Fibroblast of lung (primary cell): ENCODE data around the gene HOXC10. TPM values are rescaled to one million over a fixed set of nuclear protein-coding genes. Genes with fewer than 3 reads are reported as not detected.

Experiments used
- DNase-seq, 2 donors: peaks; one replicate each; pipeline versions ENCODE4 v3.0.0 to v3.0.0-alpha.2; 2010; ENCODE audit warnings: low read depth in 2 of 2
- H2AFZ ChIP-seq: 2 replicates; pipeline ENCODE4 v1.5.1; 2012; ENCODE audit warnings: low read length, control low read depth, inconsistent platforms
- H3K27ac ChIP-seq: 2 replicates; pipeline ENCODE4 v1.5.1; 2011; ENCODE audit warnings: low read length, control low read depth; ENCODE audit not compliant: insufficient read depth
- H3K27me3 ChIP-seq: 2 replicates; pipeline ENCODE4 v1.5.1; 2011; ENCODE audit warnings: mild to moderate bottlenecking, low read length; ENCODE audit not compliant: control insufficient read depth, insufficient read depth
- H3K36me3 ChIP-seq: 2 replicates; pipeline ENCODE4 v1.5.1; 2011; ENCODE audit warnings: low read length; ENCODE audit not compliant: control insufficient read depth, insufficient read depth
- H3K4me1 ChIP-seq: 2 replicates; pipeline ENCODE4 v1.5.1; 2011; ENCODE audit warnings: low read length; ENCODE audit not compliant: control insufficient read depth, insufficient read depth; ENCODE audit errors: extremely low read depth
- H3K4me2 ChIP-seq: 2 replicates; pipeline ENCODE4 v1.5.1; 2011; ENCODE audit warnings: low read length, control low read depth; ENCODE audit not compliant: insufficient read depth; ENCODE audit errors: extremely low read depth
- H3K4me3 ChIP-seq, 4 experiments: fragments of 200-600 bp in 1 of 4; sonication (generic) in 1 of 4; replicated peaks in 1 of 4; 2 replicates each; pipeline ENCODE4 v1.5.1; 2011 to 2016; ENCODE audit warnings: low read length in 4 of 4, low read depth in 3 of 4, mild to moderate bottlenecking in 3 of 4, control low read depth in 2 of 4, inconsistent platforms in 1 of 4, mixed read lengths in 1 of 4; ENCODE audit not compliant: insufficient read depth in 1 of 4; ENCODE audit errors: control extremely low read depth in 1 of 4
- H3K79me2 ChIP-seq: 2 replicates; pipeline ENCODE4 v1.5.1; 2012; ENCODE audit warnings: mild to moderate bottlenecking, low read length, inconsistent platforms; ENCODE audit not compliant: control insufficient read depth, insufficient read depth
- H3K9ac ChIP-seq: 2 replicates; pipeline ENCODE4 v1.5.1; 2011; ENCODE audit warnings: mild to moderate bottlenecking, low read length, control low read depth; ENCODE audit not compliant: insufficient read depth
- H3K9me3 ChIP-seq: 2 replicates; pipeline ENCODE4 v1.5.1; 2012; ENCODE audit warnings: low read depth, low read length; ENCODE audit not compliant: control insufficient read depth, insufficient read depth
- H4K20me1 ChIP-seq: 2 replicates; pipeline ENCODE4 v1.5.1; 2011; ENCODE audit warnings: low read length; ENCODE audit not compliant: control insufficient read depth, insufficient read depth; ENCODE audit errors: extremely low read depth
- EZH2 ChIP-seq: IDR thresholded peaks from 2 replicates; pipeline ENCODE4 v1.5.1; 2012; ENCODE audit warnings: low read length, control low read depth, mild to moderate bottlenecking; ENCODE audit errors: missing control alignments
- polyA plus RNA-seq, 2 donors: library from polyadenylated mRNA; depleted of rRNA in 1 of 2; stranded (reverse) in 1 of 2; unstranded in 1 of 2; fragments of >200 nt; gene quantifications; 2 replicates each; pipeline ENCODE4 v1.2.1, GENCODE V29; 2011 to 2012; ENCODE audit warnings: missing spikeins in 1 of 2
- total RNA-seq: library from RNA; depleted of rRNA; stranded (reverse); fragments of >200 nt; gene quantifications from 2 replicates; pipeline ENCODE4 v1.2.1, GENCODE V29; 2014
- TF ChIP-seq, protein P1 (sequence below), 2 donors: IDR thresholded peaks in 1 of 2; conservative IDR thresholded peaks in 1 of 2; 1 replicate in 1 of 2; 2 replicates in 1 of 2; pipeline ENCODE4 v1.5.1; 2011 to 2012; ENCODE audit warnings: low read length in 2 of 2, control low read depth in 1 of 2, inconsistent platforms in 1 of 2, low read depth in 1 of 2, mild to moderate bottlenecking in 1 of 2

The HOXC10 gene
- total and polyA plus RNA-seq, 2 donors (not counting 1 experiment from before 2014, with no cell fraction given): 0.06 TPM; not detected in 1

- H3K9me3 ChIP-seq: no peaks in the 10 kb centered on the region
- TF ChIP-seq, protein P1, sequence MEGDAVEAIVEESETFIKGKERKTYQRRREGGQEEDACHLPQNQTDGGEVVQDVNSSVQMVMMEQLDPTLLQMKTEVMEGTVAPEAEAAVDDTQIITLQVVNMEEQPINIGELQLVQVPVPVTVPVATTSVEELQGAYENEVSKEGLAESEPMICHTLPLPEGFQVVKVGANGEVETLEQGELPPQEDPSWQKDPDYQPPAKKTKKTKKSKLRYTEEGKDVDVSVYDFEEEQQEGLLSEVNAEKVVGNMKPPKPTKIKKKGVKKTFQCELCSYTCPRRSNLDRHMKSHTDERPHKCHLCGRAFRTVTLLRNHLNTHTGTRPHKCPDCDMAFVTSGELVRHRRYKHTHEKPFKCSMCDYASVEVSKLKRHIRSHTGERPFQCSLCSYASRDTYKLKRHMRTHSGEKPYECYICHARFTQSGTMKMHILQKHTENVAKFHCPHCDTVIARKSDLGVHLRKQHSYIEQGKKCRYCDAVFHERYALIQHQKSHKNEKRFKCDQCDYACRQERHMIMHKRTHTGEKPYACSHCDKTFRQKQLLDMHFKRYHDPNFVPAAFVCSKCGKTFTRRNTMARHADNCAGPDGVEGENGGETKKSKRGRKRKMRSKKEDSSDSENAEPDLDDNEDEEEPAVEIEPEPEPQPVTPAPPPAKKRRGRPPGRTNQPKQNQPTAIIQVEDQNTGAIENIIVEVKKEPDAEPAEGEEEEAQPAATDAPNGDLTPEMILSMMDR (conservative IDR thresholded peaks at IDR 0.05 in 1 of 2, IDR thresholded peaks at IDR 0.05 in 1 of 2; ENCODE audit: low read depth in 1 of 2, low read length in 2 of 2): no peak
- no peak for TF ChIP-seq EZH2
- no peak for DNase-seq
- no peak overlapping the region for H3K4me2 ChIP-seq
- no peak overlapping the region for H3K9ac ChIP-seq
- no peaks in the 10 kb centered on the region for H3K36me3 ChIP-seq
- H3K27me3 ChIP-seq: peaks cover 37% of the 10 kb centered on the region
- H3K4me3 ChIP-seq: no peak overlapping the region
- H3K4me1 ChIP-seq: peaks cover 2% of the 10 kb centered on the region
- H2AFZ ChIP-seq: no peak overlapping the region
- H4K20me1 ChIP-seq: no peaks in the 10 kb centered on the region
- H3K79me2 ChIP-seq: no peaks in the 10 kb centered on the region
- no peak overlapping the region for H3K27ac ChIP-seq
These were observed 49.9 kb downstream of the HOXC10 start for GRCh38 chr12:54034785-54035310.

- TF ChIP-seq, protein P1 (conservative IDR thresholded peaks at IDR 0.05 in 1 of 2, IDR thresholded peaks at IDR 0.05 in 1 of 2; ENCODE audit: low read depth in 1 of 2, low read length in 2 of 2): no peak
- no peak for TF ChIP-seq EZH2
- Histone ChIP-seq H3K9ac (no peak overlapping the region), H3K36me3 (no peaks in the 10 kb centered on the region), H3K27ac (no peak overlapping the region), H4K20me1 (no peaks in the 10 kb centered on the region), H3K4me2 (no peak overlapping the region), H2AFZ (no peak overlapping the region), H3K27me3 (peaks cover 35% of the 10 kb centered on the region), H3K4me3 (no peak overlapping the region), H3K79me2 (no peaks in the 10 kb centered on the region), H3K4me1 (peaks cover 2% of the 10 kb centered on the region), H3K9me3 (no peaks in the 10 kb centered on the region)
- no peak for DNase-seq
These were observed 50.8 kb downstream of the HOXC10 start for GRCh38 chr12:54035568-54036264.

DNA sequence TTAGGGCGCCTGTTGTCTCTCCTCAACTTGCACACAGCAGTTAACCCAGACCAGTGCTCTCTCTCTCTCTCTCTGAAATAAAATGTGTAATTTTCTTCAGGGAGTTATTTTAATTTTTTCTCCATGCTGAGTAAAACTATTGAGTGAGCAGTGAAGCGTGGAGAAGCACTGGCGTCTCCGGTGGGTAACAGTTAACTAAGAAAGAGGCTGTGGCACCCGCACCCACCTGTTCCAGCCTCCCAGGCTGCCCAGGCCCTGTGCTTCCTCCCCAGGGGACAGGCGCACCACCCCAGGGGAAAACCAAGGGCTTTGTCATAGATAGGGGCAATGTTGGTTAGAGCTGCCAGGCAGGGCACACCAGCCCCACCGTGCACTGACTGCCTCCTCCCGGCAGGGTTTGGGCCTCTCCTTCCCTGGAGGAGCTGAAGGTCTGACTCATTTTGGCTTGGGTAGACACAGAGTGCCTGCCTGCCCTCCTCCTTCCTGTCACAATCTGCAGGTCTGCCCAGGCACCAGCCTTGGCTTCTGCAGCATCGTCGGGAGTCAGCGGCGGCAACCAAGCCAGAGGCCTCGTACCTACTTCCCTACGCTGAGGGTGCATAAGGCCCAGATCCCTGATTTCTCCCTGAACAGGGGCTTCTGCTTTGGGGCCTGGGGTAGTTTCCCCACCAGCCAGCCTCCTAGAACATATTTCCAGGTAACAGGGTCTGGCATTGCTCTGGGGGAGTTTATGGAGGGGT is 51.8 kb downstream of the HOXC10 start:
- Histone ChIP-seq H3K27ac (no peak overlapping the region), H3K4me1 (peaks cover 2% of the 10 kb centered on the region), H3K27me3 (peaks cover 30% of the 10 kb centered on the region), H3K79me2 (no peaks in the 10 kb centered on the region), H3K9ac (no peak overlapping the region), H3K4me3 (no peak overlapping the region), H3K36me3 (no peaks in the 10 kb centered on the region), H3K4me2 (no peak overlapping the region), H3K9me3 (no peaks in the 10 kb centered on the region), H4K20me1 (no peaks in the 10 kb centered on the region), H2AFZ (no peak overlapping the region)
- TF ChIP-seq, protein P1 (conservative IDR thresholded peaks at IDR 0.05 in 1 of 2, IDR thresholded peaks at IDR 0.05 in 1 of 2; ENCODE audit: low read depth in 1 of 2, low read length in 2 of 2): no peak
- TF ChIP-seq EZH2: no peak
- no peak for DNase-seq
